Lower leg skin (tissue), 4 donors: ENCODE results near the gene KRTAP5-1. TPM values are rescaled to one million over a fixed set of nuclear protein-coding genes. Genes with fewer than 3 reads are reported as not detected.
A peak's percentile ranks its signal among the peaks of the same experiment; 100 is the strongest.

ENCODE experiments used
- DNase-seq, 2 donors: peaks; one replicate each; pipeline ENCODE4 v3.0.0-alpha.2; 2019; ENCODE audit warnings: low spot score in 2 of 2
- H3K4me3 ChIP-seq: fragments of 200-600 bp; sonication (generic); 2 replicates; pipeline ENCODE4 v1.5.1; 2017; ENCODE audit warnings: mild to moderate bottlenecking, low read depth; ENCODE audit not compliant: poor library complexity, severe bottlenecking
- POLR2A ChIP-seq, 2 donors: fragments of 450-650 bp; IDR thresholded peaks; one replicate each; pipeline ENCODE4 v1.6.1; 2016 to 2017; ENCODE audit warnings: antibody characterized with exemption in 2 of 2, mild to moderate bottlenecking in 1 of 2, moderate library complexity in 1 of 2
- WGBS, 2 donors: methylation state at CpG; one replicate each; pipeline ENCODE4 v1.1.5; 2018; 5-methylcytosine and 5-hydroxymethylcytosine counted together
- intact Hi-C: fragments of 100-400 bp; cut with DNase I; formaldehyde crosslinking; loops from one replicate; pipeline ENCODE4 v1.15.0; 2023; ENCODE audit warnings: low total_unique reads
- total RNA-seq, 4 donors: library from RNA; depleted of rRNA; stranded (reverse); fragments of >200 nt; gene quantifications; one replicate each; pipeline ENCODE4 v1.1.0, GENCODE V29; 2016
- TF ChIP-seq, protein P1 (sequence below), 3 donors: fragments of 450-650 bp; IDR thresholded peaks; one replicate each; pipeline ENCODE4 v1.5.1; 2016; ENCODE audit warnings: antibody characterized with exemption in 3 of 3, mild to moderate bottlenecking in 3 of 3, moderate library complexity in 2 of 3

KRTAP5-1 gene
- total RNA-seq, 4 donors from 2014 or later, result 8.1 TPM; not detected in 3

DNA sequence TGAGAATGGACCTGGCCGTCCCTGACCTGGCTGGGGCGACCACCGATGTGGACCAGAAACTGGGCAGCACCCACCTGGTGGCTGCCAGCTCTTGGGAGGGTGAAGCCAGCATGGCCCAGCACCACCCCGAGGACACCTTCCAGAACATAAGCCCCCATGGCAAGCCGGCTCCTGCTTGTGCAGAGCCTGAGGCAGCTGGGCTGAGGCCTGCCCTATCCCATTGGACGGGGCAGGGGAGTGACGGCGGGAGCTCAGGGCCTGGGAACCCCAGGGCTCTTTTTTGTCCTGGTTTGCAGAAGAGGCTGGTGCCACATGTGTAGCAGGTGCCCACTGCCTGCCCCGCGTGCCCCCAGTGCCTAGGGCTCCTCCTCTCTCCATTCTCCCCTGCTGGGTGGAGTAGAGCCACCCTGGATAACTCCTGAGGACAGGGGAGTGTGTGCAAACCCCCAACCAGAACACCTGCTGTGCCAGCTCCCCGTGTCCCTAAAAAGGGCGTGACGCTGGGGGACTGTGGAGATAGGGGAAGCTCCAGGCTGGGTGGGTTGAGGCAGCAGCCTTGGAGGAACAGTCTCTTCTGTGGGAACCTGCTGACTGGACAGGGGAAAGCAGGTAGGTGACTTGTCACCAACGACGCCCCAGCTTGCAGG is 25.0 kb downstream of the KRTAP5-1 start:
- DNase-seq, result no peak
- 69 to 81% methylated on average over 4 to 12 of the region's 15 CpGs for WGBS, 2 donors
- TF ChIP-seq, protein P1, sequence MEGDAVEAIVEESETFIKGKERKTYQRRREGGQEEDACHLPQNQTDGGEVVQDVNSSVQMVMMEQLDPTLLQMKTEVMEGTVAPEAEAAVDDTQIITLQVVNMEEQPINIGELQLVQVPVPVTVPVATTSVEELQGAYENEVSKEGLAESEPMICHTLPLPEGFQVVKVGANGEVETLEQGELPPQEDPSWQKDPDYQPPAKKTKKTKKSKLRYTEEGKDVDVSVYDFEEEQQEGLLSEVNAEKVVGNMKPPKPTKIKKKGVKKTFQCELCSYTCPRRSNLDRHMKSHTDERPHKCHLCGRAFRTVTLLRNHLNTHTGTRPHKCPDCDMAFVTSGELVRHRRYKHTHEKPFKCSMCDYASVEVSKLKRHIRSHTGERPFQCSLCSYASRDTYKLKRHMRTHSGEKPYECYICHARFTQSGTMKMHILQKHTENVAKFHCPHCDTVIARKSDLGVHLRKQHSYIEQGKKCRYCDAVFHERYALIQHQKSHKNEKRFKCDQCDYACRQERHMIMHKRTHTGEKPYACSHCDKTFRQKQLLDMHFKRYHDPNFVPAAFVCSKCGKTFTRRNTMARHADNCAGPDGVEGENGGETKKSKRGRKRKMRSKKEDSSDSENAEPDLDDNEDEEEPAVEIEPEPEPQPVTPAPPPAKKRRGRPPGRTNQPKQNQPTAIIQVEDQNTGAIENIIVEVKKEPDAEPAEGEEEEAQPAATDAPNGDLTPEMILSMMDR (IDR thresholded peaks at IDR 0.05), result no peak
- no peak for TF ChIP-seq POLR2A (IDR thresholded peaks at IDR 0.05)
- intact Hi-C loops, result no loop called here
- H3K4me3 ChIP-seq, result no peak overlapping the region

DNA sequence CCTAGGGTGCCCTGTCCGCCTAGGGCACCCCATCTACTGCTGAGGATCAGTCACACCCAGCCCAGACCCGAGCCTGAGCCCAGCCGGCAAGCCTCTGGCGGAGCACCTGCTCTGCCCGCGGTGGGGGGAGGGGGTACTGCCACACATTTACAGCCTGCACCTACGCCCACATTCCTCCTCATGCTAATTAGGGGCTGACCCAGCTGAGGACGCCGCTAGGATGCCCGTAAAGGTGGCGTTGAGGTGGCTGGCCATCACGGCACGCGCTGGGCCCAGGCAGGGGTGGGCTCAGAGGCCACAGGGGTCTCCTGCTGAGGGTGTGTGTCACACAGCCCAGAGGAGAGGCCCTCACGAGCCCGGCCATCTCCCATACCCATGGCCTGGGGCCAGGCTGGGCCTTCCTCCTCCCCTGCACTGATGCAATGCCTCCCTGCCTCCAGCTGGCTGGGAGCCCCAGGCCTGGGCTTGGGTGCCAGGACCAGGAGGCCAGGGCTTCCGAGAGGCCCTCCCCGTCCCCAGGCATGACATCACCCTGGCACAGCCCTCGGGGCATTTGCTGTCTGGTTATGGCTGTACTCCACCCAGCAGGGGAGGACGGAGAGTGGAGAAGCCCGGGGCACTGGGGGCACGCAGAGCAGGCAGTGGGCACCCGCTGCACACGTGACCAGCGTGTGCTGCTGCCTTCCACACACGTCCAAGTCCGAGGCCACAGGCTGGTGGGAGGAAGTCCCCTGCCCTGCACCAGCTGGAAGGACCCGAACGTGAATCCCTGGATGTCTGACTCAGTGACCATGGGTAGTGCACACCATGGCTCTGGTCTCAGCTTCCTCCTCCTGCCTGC is 25.8 kb downstream of the KRTAP5-1 start:
- no peak overlapping the region for H3K4me3 ChIP-seq
- intact Hi-C loops, result no loop called here
- no peak for TF ChIP-seq POLR2A (IDR thresholded peaks at IDR 0.05)
- TF ChIP-seq, protein P1 (IDR thresholded peaks at IDR 0.05), result no peak
- DNase-seq, result peak in 1 of 2 donors; percentile 96
- 28 to 29% methylated on average over 13 to 20 of the region's 29 CpGs for WGBS, 2 donors

DNA sequence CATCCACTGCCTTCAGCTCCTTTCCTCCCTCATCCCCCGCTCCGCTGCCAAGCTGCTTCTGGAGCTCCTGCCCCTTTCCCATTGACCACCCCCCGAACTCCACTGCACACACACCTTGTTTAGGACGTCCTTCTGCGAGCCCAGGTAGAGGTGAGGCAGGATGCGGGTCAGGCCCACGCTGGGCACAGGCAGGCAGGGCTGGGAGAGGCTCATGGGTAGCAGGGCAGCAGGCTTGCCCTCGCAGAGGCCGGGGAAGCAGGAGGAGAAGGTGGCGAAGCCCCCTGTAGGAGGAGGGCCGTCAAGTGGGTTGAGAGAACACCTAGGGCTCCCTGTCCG is 26.3 kb downstream of the KRTAP5-1 start:
- WGBS, 2 donors, result 49 to 57% methylated on average over 10 to 11 of the region's 12 CpGs
- intact Hi-C loops, result no loop called here
- DNase-seq, result no peak
- H3K4me3 ChIP-seq, result no peak overlapping the region
- TF ChIP-seq, protein P1 (IDR thresholded peaks at IDR 0.05), result no peak
- TF ChIP-seq POLR2A (IDR thresholded peaks at IDR 0.05), result no peak

DNA sequence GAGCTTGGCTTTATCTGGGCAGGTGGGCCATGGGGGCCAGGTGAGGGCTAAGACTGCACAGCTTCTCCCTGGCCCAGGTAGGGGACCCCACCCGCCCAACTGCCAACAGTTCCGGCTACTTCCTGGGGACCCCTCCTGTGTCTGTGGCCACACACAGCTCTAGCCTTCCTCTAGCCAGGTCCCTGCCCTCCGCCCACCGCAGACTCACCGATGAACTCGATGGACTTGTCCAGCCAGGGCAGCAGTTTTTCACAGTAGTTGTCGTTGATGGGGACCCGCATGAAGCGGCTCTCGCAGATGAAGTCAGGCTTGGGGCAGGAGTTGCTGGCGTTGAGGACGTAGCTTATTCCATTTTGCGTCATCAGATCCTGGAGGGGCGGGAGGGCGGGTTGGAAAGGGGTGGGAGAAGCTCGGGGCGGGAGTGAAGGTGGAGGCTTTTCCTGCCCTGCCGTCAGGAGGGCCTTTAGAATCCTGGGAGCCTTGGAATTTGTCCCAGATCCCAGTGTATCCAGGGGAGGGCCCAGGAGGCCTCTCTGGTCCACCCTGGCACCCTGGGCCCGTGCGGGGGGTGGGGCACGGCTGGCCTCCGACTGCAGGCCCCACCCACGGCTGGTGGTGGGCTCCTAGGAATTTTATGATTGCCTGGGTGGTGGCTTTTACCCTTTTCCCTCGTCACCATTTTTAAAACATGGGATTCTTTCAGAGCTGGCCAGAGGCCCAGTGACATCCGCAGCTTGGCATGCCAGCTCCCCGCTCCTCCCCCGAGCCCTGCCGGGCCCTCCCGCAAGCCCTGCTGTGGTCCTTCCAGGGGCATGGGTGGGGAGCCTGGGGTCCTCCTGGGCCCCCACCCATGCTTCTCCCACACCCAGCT is 26.9 kb downstream of the KRTAP5-1 start:
- no peak for DNase-seq
- 37 to 52% methylated on average over 29 of the region's 29 CpGs for WGBS, 2 donors
- intact Hi-C loops, result no loop called here
- no peak overlapping the region for H3K4me3 ChIP-seq
- TF ChIP-seq POLR2A (IDR thresholded peaks at IDR 0.05), result no peak
- TF ChIP-seq, protein P1 (IDR thresholded peaks at IDR 0.05), result no peak

DNA sequence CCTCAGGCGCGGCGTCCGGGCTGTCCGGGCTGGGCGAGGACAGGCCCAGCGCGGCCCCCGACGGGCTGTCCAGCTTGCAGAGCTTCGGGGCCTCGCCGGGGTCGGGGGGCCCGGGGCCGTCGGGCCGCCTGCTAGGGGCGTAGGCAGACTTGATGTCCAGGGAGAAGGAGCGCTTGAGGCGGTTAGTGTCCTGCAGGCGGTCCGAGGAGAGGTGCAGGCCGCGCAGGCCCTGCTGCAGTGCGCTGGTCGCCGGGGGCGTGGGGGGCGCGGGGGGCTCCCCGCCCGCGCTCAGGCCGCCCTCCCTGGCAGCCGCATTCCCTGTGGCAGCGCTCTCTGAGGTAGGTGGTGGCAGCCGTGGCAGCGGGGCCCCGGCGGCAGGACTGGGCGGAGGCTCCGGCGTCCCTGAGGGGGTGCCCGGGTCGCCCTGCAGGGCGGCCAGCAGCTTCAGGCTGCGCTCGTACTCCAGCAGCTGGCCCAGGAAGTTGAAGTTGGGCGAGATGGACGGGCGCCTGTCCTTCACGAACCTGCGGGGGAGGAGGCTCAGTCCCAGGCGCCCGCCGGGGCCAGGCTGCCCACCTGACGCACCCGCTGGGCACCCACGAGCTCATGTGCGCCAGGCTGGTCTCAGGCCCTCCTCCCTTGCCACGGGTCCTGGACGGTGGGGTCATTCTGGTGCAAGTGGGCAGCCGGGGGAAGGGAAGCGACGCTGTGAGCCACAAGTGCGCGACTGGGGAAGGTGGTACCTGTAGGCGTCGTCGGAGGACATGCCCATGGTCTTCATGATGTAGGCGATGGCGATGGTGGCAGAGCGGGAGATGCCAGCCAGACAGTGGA is 27.8 kb downstream of the KRTAP5-1 start:
- intact Hi-C loops, result no loop called here
- WGBS, 2 donors, result 92 to 95% methylated on average over 50 to 52 of the region's 74 CpGs
- DNase-seq, result no peak
- no peak for TF ChIP-seq POLR2A (IDR thresholded peaks at IDR 0.05)
- TF ChIP-seq, protein P1 (IDR thresholded peaks at IDR 0.05), result no peak
- H3K4me3 ChIP-seq, result no peak overlapping the region
